ENCODE results near the gene BMERB1.

Gene BMERB1

DNA sequence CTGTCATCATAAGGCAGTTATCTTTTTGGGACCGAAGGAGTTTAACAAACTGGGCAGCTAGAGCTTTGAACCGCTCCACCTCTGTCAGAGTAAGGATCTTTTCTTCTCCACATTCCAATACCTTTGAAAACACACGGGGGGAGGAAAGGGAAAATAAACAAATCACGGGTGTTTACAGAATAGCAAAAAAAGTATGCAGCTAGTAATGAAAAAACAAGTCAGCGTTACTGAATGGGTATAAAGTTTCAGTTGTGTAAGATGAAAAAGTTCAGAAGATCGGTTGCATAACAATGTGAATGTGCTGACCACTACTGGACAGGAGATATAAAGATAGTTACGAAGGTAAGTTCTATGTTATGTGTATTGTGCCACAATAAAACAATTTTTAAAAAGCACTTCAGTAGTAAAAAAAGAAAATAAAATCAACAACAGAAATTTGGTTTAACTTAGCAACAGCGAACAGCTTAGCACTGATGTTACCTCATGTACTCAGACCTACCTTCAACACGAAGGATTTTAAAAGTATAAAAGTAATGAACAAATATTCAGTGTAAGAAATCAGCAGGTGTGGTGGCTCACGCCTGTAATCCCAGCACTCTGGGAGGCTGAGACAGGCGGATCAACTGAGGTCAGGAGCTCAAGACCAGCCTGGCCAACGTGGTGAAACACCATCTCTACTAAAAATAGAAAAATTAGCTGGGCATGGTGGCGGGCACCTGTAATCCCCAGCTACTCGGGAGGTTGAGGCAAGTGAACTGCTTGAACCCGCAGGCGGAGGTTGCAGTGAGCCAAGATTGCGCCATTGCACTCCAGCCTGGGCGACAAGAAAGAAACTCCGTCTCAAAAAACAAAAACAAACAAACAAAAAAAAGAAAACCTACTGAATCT, 174.3 kb downstream of the BMERB1 start:
- Histone ChIP-seq H3K4me3 (ENCODE audit: insufficient read depth, low read depth, low read length) (no peak overlapping the region), H3K9me3 (ENCODE audit: control insufficient read depth, low read length) (no peaks in the 10 kb centered on the region), H3K36me3 (ENCODE audit: control insufficient read depth, insufficient read depth, low read length) (peaks cover 47% of the 10 kb centered on the region), H3K4me1 (ENCODE audit: control insufficient read depth, insufficient read depth, low read length) (no peaks in the 10 kb centered on the region), H3K27ac (ENCODE audit: insufficient read depth, low read depth, low read length, poor library complexity, severe bottlenecking) (no peak overlapping the region), H3K27me3 (ENCODE audit: control insufficient read depth, insufficient read depth, low read length, poor library complexity, severe bottlenecking) (no peaks in the 10 kb centered on the region)
- 92 to 94% methylated on average over 18 of the region's 19 CpGs for WGBS, 2 experiments

- Histone ChIP-seq H3K27ac (ENCODE audit: insufficient read depth, low read depth, low read length, poor library complexity, severe bottlenecking) (no peak overlapping the region), H3K4me3 (ENCODE audit: insufficient read depth, low read depth, low read length) (no peak overlapping the region), H3K36me3 (ENCODE audit: control insufficient read depth, insufficient read depth, low read length) (peaks cover 42% of the 10 kb centered on the region), H3K9me3 (ENCODE audit: control insufficient read depth, low read length) (no peaks in the 10 kb centered on the region), H3K27me3 (ENCODE audit: control insufficient read depth, insufficient read depth, low read length, poor library complexity, severe bottlenecking) (no peaks in the 10 kb centered on the region), H3K4me1 (ENCODE audit: control insufficient read depth, insufficient read depth, low read length) (no peaks in the 10 kb centered on the region)
- WGBS, 2 experiments = 95 to 97% methylated on average over 5 to 6 of the region's 6 CpGs
Measured at GRCh38 chr16:15609286-15609649, 174.9 kb downstream of the BMERB1 start.

DNA sequence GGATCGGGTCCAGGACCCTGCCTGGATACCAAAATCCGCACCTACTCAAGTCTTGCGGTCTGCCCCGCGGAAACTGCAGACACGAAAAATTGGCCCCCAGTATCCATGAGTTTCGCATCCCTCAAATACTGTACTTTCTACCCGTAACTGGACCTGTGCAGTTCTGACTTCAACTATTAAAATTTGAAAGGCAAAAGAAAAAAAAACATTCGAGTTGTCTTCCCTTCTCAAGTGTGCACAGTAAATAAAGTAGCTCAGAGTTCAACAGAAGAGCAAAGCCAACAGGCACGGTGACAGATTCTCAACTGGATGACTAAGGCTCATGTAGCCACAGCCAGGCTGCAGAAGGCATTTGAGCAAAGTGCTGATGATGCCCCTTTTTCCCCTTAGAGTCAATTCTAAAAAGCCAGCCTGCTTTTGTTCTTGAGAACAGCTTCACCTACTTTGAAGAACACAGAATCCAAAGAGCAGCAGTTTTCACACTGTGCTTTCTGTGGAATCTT, 176.0 kb downstream of the BMERB1 start:
- 96% methylated on average over 10 of the region's 10 CpGs for WGBS, 2 experiments
- peaks cover 45% of the 10 kb centered on the region for H3K36me3 ChIP-seq (ENCODE audit: control insufficient read depth, insufficient read depth, low read length)
- no peaks in the 10 kb centered on the region for H3K4me1 ChIP-seq (ENCODE audit: control insufficient read depth, insufficient read depth, low read length)
- no peaks in the 10 kb centered on the region for H3K27me3 ChIP-seq (ENCODE audit: control insufficient read depth, insufficient read depth, low read length, poor library complexity, severe bottlenecking)
- H3K4me3 ChIP-seq (ENCODE audit: insufficient read depth, low read depth, low read length) = no peak overlapping the region
- H3K27ac ChIP-seq (ENCODE audit: insufficient read depth, low read depth, low read length, poor library complexity, severe bottlenecking) = no peak overlapping the region
- no peaks in the 10 kb centered on the region for H3K9me3 ChIP-seq (ENCODE audit: control insufficient read depth, low read length)

DNA sequence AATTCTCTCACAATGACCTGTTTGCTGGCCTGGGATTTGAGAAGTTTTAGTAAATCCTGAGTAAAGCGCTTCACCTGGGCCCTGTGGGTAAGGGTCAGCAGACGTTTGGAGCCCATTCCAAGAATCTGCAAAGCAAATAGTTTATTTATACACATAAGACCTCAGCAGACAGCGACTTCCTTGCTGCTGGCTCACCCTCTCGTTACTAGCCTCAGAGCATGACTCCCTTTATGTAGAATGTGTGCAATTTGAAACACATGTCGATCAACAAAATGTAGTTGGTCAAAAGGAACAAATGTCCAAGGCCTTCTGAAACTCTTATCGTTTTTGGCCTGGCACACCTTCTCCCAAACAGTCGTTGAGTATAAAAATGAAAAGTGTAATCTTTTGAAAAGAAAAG, 177.2 kb downstream of the BMERB1 start:
- no peak overlapping the region for H3K27ac ChIP-seq (ENCODE audit: insufficient read depth, low read depth, low read length, poor library complexity, severe bottlenecking)
- H3K9me3 ChIP-seq (ENCODE audit: control insufficient read depth, low read length) = no peaks in the 10 kb centered on the region
- 94 to 96% methylated on average over 7 of the region's 7 CpGs for WGBS, 2 experiments
- H3K4me1 ChIP-seq (ENCODE audit: control insufficient read depth, insufficient read depth, low read length) = no peaks in the 10 kb centered on the region
- H3K36me3 ChIP-seq (ENCODE audit: control insufficient read depth, insufficient read depth, low read length) = peaks cover 55% of the 10 kb centered on the region
- no peaks in the 10 kb centered on the region for H3K27me3 ChIP-seq (ENCODE audit: control insufficient read depth, insufficient read depth, low read length, poor library complexity, severe bottlenecking)
- H3K4me3 ChIP-seq (ENCODE audit: insufficient read depth, low read depth, low read length) = no peak overlapping the region

DNA sequence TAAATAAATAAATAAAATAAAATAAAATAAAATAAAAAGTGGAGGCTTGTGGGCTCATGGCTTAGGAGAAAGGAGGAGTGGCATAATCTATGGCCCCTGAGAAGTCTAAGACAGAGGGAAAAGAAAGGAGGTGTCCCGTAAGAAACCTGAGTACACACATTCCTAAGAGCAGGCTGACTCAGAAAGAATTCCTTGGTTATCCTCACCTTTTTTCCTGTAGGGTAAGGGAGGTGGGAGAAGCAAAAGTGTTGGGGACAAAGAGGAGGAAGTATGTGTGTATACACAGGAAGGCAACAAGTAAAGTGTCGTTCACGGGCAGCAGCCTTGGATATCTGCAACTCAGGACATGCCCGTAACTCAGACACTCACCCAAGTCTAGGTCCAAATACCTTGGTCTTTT, 179.3 kb downstream of the BMERB1 start:
- peaks cover 51% of the 10 kb centered on the region for H3K36me3 ChIP-seq (ENCODE audit: control insufficient read depth, insufficient read depth, low read length)
- WGBS, 2 experiments = 91 to 96% methylated on average over 4 of the region's 4 CpGs
- H3K9me3 ChIP-seq (ENCODE audit: control insufficient read depth, low read length) = no peaks in the 10 kb centered on the region
- no peak overlapping the region for H3K27ac ChIP-seq (ENCODE audit: insufficient read depth, low read depth, low read length, poor library complexity, severe bottlenecking)
- H3K4me3 ChIP-seq (ENCODE audit: insufficient read depth, low read depth, low read length) = no peak overlapping the region
- no peaks in the 10 kb centered on the region for H3K27me3 ChIP-seq (ENCODE audit: control insufficient read depth, insufficient read depth, low read length, poor library complexity, severe bottlenecking)
- H3K4me1 ChIP-seq (ENCODE audit: control insufficient read depth, insufficient read depth, low read length) = no peaks in the 10 kb centered on the region

GRCh38 chr16:15616012-15616411, 181.6 kb downstream of the BMERB1 start:
- WGBS, 2 experiments = 95 to 97% methylated on average over 4 of the region's 4 CpGs
- Histone ChIP-seq H3K4me3 (ENCODE audit: insufficient read depth, low read depth, low read length) (no peak overlapping the region), H3K4me1 (ENCODE audit: control insufficient read depth, insufficient read depth, low read length) (no peaks in the 10 kb centered on the region), H3K27me3 (ENCODE audit: control insufficient read depth, insufficient read depth, low read length, poor library complexity, severe bottlenecking) (no peaks in the 10 kb centered on the region), H3K27ac (ENCODE audit: insufficient read depth, low read depth, low read length, poor library complexity, severe bottlenecking) (no peak overlapping the region), H3K9me3 (ENCODE audit: control insufficient read depth, low read length) (no peaks in the 10 kb centered on the region), H3K36me3 (ENCODE audit: control insufficient read depth, insufficient read depth, low read length) (peaks cover 39% of the 10 kb centered on the region)

GRCh38 chr16:15616475-15617165, 182.2 kb downstream of the BMERB1 start:
- no peaks in the 10 kb centered on the region for H3K9me3 ChIP-seq (ENCODE audit: control insufficient read depth, low read length)
- no peak overlapping the region for H3K27ac ChIP-seq (ENCODE audit: insufficient read depth, low read depth, low read length, poor library complexity, severe bottlenecking)
- H3K4me3 ChIP-seq (ENCODE audit: insufficient read depth, low read depth, low read length) = no peak overlapping the region
- H3K4me1 ChIP-seq (ENCODE audit: control insufficient read depth, insufficient read depth, low read length) = no peaks in the 10 kb centered on the region
- peaks cover 36% of the 10 kb centered on the region for H3K36me3 ChIP-seq (ENCODE audit: control insufficient read depth, insufficient read depth, low read length)
- H3K27me3 ChIP-seq (ENCODE audit: control insufficient read depth, insufficient read depth, low read length, poor library complexity, severe bottlenecking) = no peaks in the 10 kb centered on the region
- 94 to 96% methylated on average over 11 of the region's 11 CpGs for WGBS, 2 experiments

DNA sequence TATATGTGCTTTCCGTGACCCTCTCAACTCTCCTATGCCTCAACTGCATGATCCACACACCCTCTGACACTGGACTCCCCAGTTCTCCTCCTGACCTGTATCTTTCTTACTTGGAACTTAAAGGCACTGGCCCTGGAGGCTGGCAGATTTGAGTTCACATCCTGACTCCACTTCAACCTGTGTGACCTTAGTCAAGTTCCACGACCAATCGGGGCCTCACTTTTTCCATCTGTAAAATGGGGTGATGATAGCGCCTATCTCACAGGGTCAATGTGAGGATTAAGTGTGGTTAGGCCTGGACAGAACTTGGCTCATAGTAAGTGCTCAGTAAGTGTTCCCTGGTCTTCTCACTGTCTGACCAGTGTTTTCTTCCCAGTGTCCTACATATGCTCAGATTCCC, 183.5 kb downstream of the BMERB1 start:
- Histone ChIP-seq H3K4me3 (ENCODE audit: insufficient read depth, low read depth, low read length) (no peak overlapping the region), H3K9me3 (ENCODE audit: control insufficient read depth, low read length) (no peaks in the 10 kb centered on the region), H3K4me1 (ENCODE audit: control insufficient read depth, insufficient read depth, low read length) (no peaks in the 10 kb centered on the region), H3K36me3 (ENCODE audit: control insufficient read depth, insufficient read depth, low read length) (peaks cover 31% of the 10 kb centered on the region), H3K27me3 (ENCODE audit: control insufficient read depth, insufficient read depth, low read length, poor library complexity, severe bottlenecking) (no peaks in the 10 kb centered on the region), H3K27ac (ENCODE audit: insufficient read depth, low read depth, low read length, poor library complexity, severe bottlenecking) (no peak overlapping the region)
- WGBS, 2 experiments = 95 to 99% methylated on average over 4 of the region's 4 CpGs

DNA sequence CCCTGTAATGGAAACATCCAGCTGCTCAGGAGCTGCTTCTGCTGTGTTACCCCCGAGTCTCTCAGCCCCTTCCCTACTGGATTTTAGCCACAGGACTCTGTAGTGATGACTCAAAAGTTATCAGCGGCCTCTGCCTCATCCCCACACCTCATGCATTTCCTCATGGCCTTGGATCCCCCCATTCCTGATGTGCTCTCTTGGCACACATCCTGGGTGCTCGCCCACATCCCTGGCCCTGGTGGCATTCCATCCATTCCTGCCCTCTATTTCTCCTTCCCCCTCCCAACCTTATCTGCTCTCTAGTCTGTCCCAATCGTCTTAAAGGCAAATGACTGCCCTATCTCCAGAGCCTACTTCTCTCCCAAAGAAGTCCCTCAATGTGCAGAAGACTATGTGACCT, 184.0 kb downstream of the BMERB1 start:
- H3K4me1 ChIP-seq (ENCODE audit: control insufficient read depth, insufficient read depth, low read length) = no peaks in the 10 kb centered on the region
- H3K36me3 ChIP-seq (ENCODE audit: control insufficient read depth, insufficient read depth, low read length) = peaks cover 32% of the 10 kb centered on the region
- no peak overlapping the region for H3K4me3 ChIP-seq (ENCODE audit: insufficient read depth, low read depth, low read length)
- H3K27ac ChIP-seq (ENCODE audit: insufficient read depth, low read depth, low read length, poor library complexity, severe bottlenecking) = no peak overlapping the region
- H3K9me3 ChIP-seq (ENCODE audit: control insufficient read depth, low read length) = no peaks in the 10 kb centered on the region
- H3K27me3 ChIP-seq (ENCODE audit: control insufficient read depth, insufficient read depth, low read length, poor library complexity, severe bottlenecking) = no peaks in the 10 kb centered on the region
- 92 to 93% methylated on average over 4 of the region's 4 CpGs for WGBS, 2 experiments

DNA sequence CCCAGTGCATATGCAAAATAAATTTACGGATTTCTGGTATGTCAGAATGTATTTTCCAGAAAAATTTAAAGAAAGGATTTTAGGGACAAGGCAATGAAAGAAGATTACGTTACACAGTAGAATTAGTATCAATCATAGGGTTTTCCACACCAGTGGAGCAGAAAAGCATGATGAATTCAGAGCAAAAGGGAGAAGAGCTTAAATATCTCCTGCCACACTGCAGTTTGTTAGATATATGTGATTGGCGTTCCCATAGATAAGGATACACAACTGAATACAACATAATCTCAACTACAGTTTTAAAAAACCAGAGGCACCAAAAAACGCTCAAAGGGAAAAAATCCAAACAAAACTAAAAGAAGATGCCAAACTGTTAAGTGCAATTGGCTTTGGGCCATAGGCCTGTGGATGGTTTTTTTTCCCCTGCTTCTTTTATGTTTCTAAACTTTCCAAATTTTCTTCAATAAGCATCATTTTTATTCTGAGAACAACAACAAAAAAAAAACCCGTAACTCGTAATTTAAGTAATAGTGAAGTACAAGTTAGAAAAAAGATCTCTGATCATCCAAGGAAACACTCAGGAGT, 186.3 kb downstream of the BMERB1 start:
- Histone ChIP-seq H3K27ac (ENCODE audit: insufficient read depth, low read depth, low read length, poor library complexity, severe bottlenecking) (no peak overlapping the region), H3K27me3 (ENCODE audit: control insufficient read depth, insufficient read depth, low read length, poor library complexity, severe bottlenecking) (no peaks in the 10 kb centered on the region), H3K9me3 (ENCODE audit: control insufficient read depth, low read length) (no peaks in the 10 kb centered on the region), H3K4me1 (ENCODE audit: control insufficient read depth, insufficient read depth, low read length) (no peaks in the 10 kb centered on the region), H3K36me3 (ENCODE audit: control insufficient read depth, insufficient read depth, low read length) (peaks cover 41% of the 10 kb centered on the region), H3K4me3 (ENCODE audit: insufficient read depth, low read depth, low read length) (no peak overlapping the region)
- 96 to 100% methylated on average over 5 to 6 of the region's 6 CpGs for WGBS, 2 experiments
